DND-41 (cell line): Measurements from ENCODE around the gene THSD4.

ENCODE experiments used
- ATAC-seq: fragments of 200-7000 bp; cut with Tn5 transposase; 3 replicates; pipeline ENCODE4 v1.9.1; 2021; ENCODE audit warnings: low read depth; ENCODE audit not compliant: insufficient read depth
- DNase-seq: peaks from one replicate; pipeline ENCODE4 v3.0.0-alpha.2; 2020
- H2AFZ ChIP-seq: 2 replicates; pipeline ENCODE4 v1.6.0; 2012; ENCODE audit warnings: low read depth, low read length
- H3K27ac ChIP-seq: 2 replicates; pipeline ENCODE4 v1.5.1; 2012; ENCODE audit warnings: low read length, inconsistent platforms
- H3K27me3 ChIP-seq: fragments of 200-600 bp; sonication (generic); 2 replicates; pipeline ENCODE4 v1.6.0; 2012; ENCODE audit warnings: low read length, mild to moderate bottlenecking, inconsistent platforms; ENCODE audit not compliant: insufficient read depth, poor library complexity
- H3K36me3 ChIP-seq: 2 replicates; pipeline ENCODE4 v1.5.1; 2012; ENCODE audit warnings: low read length, inconsistent platforms; ENCODE audit not compliant: insufficient read depth
- H3K4me1 ChIP-seq: 2 replicates; pipeline ENCODE4 v1.5.1; 2012; ENCODE audit warnings: mild to moderate bottlenecking, low read length; ENCODE audit not compliant: insufficient read depth
- H3K4me2 ChIP-seq: 2 replicates; pipeline ENCODE4 v1.6.0; 2012; ENCODE audit warnings: mild to moderate bottlenecking, moderate library complexity, low read length, inconsistent platforms; ENCODE audit not compliant: insufficient read depth
- H3K4me3 ChIP-seq, 2 experiments: fragments of 200-600 bp in 1 of 2; shearing (Covaris generic) in 1 of 2; 2 replicates each; pipeline ENCODE4 v1.5.1; 2012 to 2016; ENCODE audit warnings: inconsistent platforms in 2 of 2, low read length in 2 of 2, mild to moderate bottlenecking in 2 of 2, low read depth in 1 of 2, moderate library complexity in 1 of 2
- H3K79me2 ChIP-seq: 2 replicates; pipeline ENCODE4 v1.6.0; 2012; ENCODE audit warnings: low read length, inconsistent platforms; ENCODE audit not compliant: insufficient read depth
- H3K9ac ChIP-seq: 2 replicates; pipeline ENCODE4 v1.6.0; 2012; ENCODE audit warnings: low read depth, mild to moderate bottlenecking, inconsistent platforms, low read length, moderate library complexity
- H3K9me3 ChIP-seq: 2 replicates; pipeline ENCODE4 v1.5.1; 2012; ENCODE audit warnings: low read length, moderate library complexity, mild to moderate bottlenecking, inconsistent platforms; ENCODE audit not compliant: insufficient read depth, severe bottlenecking
- H4K20me1 ChIP-seq: 2 replicates; pipeline ENCODE4 v1.6.0; 2012; ENCODE audit warnings: low read length; ENCODE audit not compliant: insufficient read depth
- EZH2 ChIP-seq: IDR thresholded peaks from 3 replicates; pipeline ENCODE4 v1.6.1; 2012; ENCODE audit warnings: borderline replicate concordance, low read depth, mild to moderate bottlenecking, moderate library complexity, low read length, inconsistent platforms; ENCODE audit not compliant: severe bottlenecking
- TF ChIP-seq, protein P1 (sequence below): IDR thresholded peaks from 2 replicates; pipeline ENCODE4 v1.5.1; 2012; ENCODE audit warnings: borderline replicate concordance, low read length, moderate library complexity, mild to moderate bottlenecking; ENCODE audit not compliant: poor library complexity, severe bottlenecking; ENCODE audit errors: extremely low read depth

THSD4 gene

DNA sequence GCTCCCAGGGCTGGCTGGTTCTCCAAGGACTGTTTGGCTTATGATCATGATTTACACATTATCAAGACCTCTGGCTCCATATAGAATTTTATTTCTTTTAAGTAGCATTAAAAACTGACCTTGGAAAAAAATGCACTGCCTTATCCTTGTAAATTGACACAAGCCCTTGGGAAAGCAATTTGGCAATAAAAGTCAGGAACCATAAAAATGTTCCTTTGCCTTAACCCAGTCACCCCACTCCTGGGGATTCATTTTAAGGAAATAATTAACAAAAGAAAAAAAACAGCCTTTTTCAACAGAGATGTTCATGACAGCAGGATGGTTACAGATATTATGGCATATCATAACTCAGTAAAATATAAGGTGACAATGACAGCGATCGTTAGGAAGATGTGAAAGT, 643.4 kb downstream of the THSD4 start:
- Histone ChIP-seq H3K36me3 (no peaks in the 10 kb centered on the region), H3K4me2 (no peak overlapping the region), H3K9me3 (peaks cover 9% of the 10 kb centered on the region), H2AFZ (no peak overlapping the region), H3K27me3 (no peaks in the 10 kb centered on the region), H3K4me3 (no peak overlapping the region), H4K20me1 (no peaks in the 10 kb centered on the region), H3K9ac (no peak overlapping the region), H3K27ac (no peak overlapping the region), H3K4me1 (no peaks in the 10 kb centered on the region), H3K79me2 (no peaks in the 10 kb centered on the region)
- DNase-seq (no peak), ATAC-seq (no peak)
- TF ChIP-seq, protein P1, sequence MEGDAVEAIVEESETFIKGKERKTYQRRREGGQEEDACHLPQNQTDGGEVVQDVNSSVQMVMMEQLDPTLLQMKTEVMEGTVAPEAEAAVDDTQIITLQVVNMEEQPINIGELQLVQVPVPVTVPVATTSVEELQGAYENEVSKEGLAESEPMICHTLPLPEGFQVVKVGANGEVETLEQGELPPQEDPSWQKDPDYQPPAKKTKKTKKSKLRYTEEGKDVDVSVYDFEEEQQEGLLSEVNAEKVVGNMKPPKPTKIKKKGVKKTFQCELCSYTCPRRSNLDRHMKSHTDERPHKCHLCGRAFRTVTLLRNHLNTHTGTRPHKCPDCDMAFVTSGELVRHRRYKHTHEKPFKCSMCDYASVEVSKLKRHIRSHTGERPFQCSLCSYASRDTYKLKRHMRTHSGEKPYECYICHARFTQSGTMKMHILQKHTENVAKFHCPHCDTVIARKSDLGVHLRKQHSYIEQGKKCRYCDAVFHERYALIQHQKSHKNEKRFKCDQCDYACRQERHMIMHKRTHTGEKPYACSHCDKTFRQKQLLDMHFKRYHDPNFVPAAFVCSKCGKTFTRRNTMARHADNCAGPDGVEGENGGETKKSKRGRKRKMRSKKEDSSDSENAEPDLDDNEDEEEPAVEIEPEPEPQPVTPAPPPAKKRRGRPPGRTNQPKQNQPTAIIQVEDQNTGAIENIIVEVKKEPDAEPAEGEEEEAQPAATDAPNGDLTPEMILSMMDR = no peak
- TF ChIP-seq EZH2 = no peak

DNA sequence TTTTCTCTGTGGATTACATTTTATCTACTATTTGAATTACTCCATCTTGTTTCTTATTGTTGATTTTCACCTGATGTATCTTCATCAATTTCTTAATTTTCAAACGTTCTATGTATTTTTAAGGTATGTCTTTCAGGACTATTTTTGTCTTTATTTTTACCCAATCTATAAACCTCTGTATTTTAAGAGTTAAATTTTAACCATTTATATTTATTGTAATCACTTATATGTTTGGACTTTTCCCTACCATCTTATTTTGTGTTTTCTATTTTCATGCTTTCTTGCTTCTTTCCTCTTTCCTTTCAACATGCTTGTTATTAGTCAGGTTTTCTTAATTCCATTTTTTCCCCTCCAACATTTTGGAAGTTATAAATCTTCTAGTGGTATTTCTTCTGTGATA, 645.6 kb downstream of the THSD4 start:
- H3K4me1 ChIP-seq = no peaks in the 10 kb centered on the region
- no peak overlapping the region for H3K9ac ChIP-seq
- no peak overlapping the region for H3K27ac ChIP-seq
- no peaks in the 10 kb centered on the region for H4K20me1 ChIP-seq
- DNase-seq (no peak), ATAC-seq (no peak)
- H3K27me3 ChIP-seq = no peaks in the 10 kb centered on the region
- H3K4me2 ChIP-seq = no peak overlapping the region
- no peak overlapping the region for H2AFZ ChIP-seq
- H3K4me3 ChIP-seq = no peak overlapping the region
- no peaks in the 10 kb centered on the region for H3K36me3 ChIP-seq
- H3K79me2 ChIP-seq = no peaks in the 10 kb centered on the region
- TF ChIP-seq, protein P1 = no peak
- TF ChIP-seq EZH2 = no peak
- peaks cover 9% of the 10 kb centered on the region for H3K9me3 ChIP-seq

DNA sequence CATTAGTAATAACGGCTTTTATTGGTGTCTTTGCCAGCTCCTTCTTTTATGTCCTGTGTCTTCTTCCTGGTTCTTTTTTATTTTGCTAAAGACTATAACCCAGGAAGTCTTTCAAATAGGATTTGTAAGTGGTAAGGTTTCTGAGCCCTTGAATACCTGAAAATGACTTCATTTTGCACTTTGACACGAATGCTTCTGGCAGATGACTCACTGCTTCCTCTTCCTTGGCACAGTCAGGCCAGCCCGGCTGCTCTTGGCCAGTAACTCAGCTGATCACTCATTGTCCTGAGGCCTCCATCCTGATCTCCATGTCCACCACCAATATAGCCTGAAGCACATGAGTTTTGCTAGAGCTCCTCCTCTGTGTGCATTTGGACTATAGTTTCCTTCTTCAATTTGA, 646.4 kb downstream of the THSD4 start:
- TF ChIP-seq, protein P1 = no peak
- H3K79me2 ChIP-seq = no peaks in the 10 kb centered on the region
- no peaks in the 10 kb centered on the region for H3K4me1 ChIP-seq
- DNase-seq (no peak), ATAC-seq (no peak)
- no peak overlapping the region for H2AFZ ChIP-seq
- H3K27ac ChIP-seq = no peak overlapping the region
- no peaks in the 10 kb centered on the region for H3K27me3 ChIP-seq
- no peak overlapping the region for H3K4me2 ChIP-seq
- no peak overlapping the region for H3K4me3 ChIP-seq
- no peaks in the 10 kb centered on the region for H3K36me3 ChIP-seq
- H3K9ac ChIP-seq = no peak overlapping the region
- H3K9me3 ChIP-seq = peaks cover 9% of the 10 kb centered on the region
- H4K20me1 ChIP-seq = no peaks in the 10 kb centered on the region

DNA sequence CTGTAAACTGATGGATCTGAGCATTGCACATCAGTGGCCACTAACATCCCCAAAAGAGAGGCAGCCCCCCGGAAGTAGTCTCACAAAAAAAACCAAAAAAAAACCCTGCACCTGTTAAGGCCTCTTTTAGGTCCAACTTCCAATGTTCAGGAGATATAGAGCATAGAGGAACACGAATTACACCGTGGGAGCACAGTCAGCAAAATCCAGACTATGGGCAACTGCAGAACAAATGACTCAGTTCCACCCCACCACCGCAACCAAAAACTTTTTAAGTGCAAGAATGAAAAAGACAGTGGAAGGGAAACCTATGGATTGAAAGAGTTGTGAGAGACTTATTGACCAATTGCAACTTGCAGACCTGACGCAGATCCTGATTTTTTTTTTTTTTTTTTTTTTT, 652.9 kb downstream of the THSD4 start:
- no peak overlapping the region for H3K4me3 ChIP-seq
- no peaks in the 10 kb centered on the region for H3K79me2 ChIP-seq
- H3K27me3 ChIP-seq = no peaks in the 10 kb centered on the region
- H3K9ac ChIP-seq = no peak overlapping the region
- H3K4me2 ChIP-seq = no peak overlapping the region
- no peaks in the 10 kb centered on the region for H3K36me3 ChIP-seq
- no peaks in the 10 kb centered on the region for H3K4me1 ChIP-seq
- ATAC-seq (no peak), DNase-seq (no peak)
- no peaks in the 10 kb centered on the region for H4K20me1 ChIP-seq
- no peak for TF ChIP-seq EZH2
- TF ChIP-seq, protein P1 = no peak
- no peaks in the 10 kb centered on the region for H3K9me3 ChIP-seq
- no peak overlapping the region for H3K27ac ChIP-seq
- no peak overlapping the region for H2AFZ ChIP-seq
